Activated CD8-positive, alpha-beta memory T cell treated with anti-CD3 and anti-CD28 coated beads for 48 hours (primary cell): ENCODE measurements around the gene NDRG4.
A peak's percentile ranks its signal among the peaks of the same experiment; 100 is the strongest.

ENCODE experiments used
- DNase-seq, 3 experiments: peaks; one replicate each; pipeline ENCODE4 v3.0.0-alpha.2; 2020; ENCODE audit warnings: low read depth in 2 of 3, low spot score in 2 of 3

NDRG4 gene

GRCh38 chr16:58493756-58494431, 6.0 kb upstream of the NDRG4 start:
- no peak for DNase-seq

- DNase-seq, result peak in 1 of 3 experiments; percentile 22
Observed at GRCh38 chr16:58494981-58495520, 4.9 kb upstream of the NDRG4 start.

GRCh38 chr16:58495521-58496331, 4.2 kb upstream of the NDRG4 start:
- no peak for DNase-seq

GRCh38 chr16:58497468-58497867, 2.5 kb upstream of the NDRG4 start:
- no peak for DNase-seq

- DNase-seq, result no peak
Observed at GRCh38 chr16:58497935-58498334, 2.0 kb upstream of the NDRG4 start.

GRCh38 chr16:58498341-58499091, 1.4 kb upstream of the NDRG4 start:
- DNase-seq, result no peak

GRCh38 chr16:58499092-58499511, 841 bp upstream of the NDRG4 start:
- DNase-seq, result no peak

GRCh38 chr16:58500430-58501241, 693 bp downstream of the NDRG4 start:
- no peak for DNase-seq

- no peak for DNase-seq
Observed at GRCh38 chr16:58501242-58502131, 1.5 kb downstream of the NDRG4 start.

GRCh38 chr16:58502217-58502921, 2.4 kb downstream of the NDRG4 start:
- no peak for DNase-seq

- no peak for DNase-seq
Observed at GRCh38 chr16:58503166-58503862, 3.4 kb downstream of the NDRG4 start.

GRCh38 chr16:58503863-58504688, 4.1 kb downstream of the NDRG4 start:
- no peak for DNase-seq

- DNase-seq, result no peak
Observed at GRCh38 chr16:58506241-58507194, 6.6 kb downstream of the NDRG4 start.

GRCh38 chr16:58507195-58507962, 7.4 kb downstream of the NDRG4 start:
- DNase-seq, result no peak

GRCh38 chr16:58507963-58508670, 8.2 kb downstream of the NDRG4 start:
- DNase-seq, result no peak
